IMR-90 (cell line): Measurements from ENCODE around the gene FERMT3. TPM values are rescaled to one million over a fixed set of nuclear protein-coding genes. Genes with fewer than 3 reads are reported as not detected.

Experiments
- ATAC-seq: fragments of 200-7000 bp; cut with Tn5 transposase; 2 replicates; pipeline ENCODE4 v1.9.1; 2020; ENCODE audit warnings: low read depth, mild to moderate bottlenecking, moderate library complexity
- BruUV-seq: library from RNA; stranded (reverse); fragments of 400-500 nt; replicated peaks from 2 replicates; lab custom pipeline; 2021; lab: Mats Ljungman, UMichigan
- CTCF ChIA-PET: fragments of 300-600 bp; formaldehyde crosslinking; extraction: SDS; loops from one replicate; lab custom pipeline; 2021; ENCODE audit warnings: antibody characterized with exemption; lab: Yijun Ruan, JAX
- POLR2A ChIA-PET: fragments of 300-600 bp; sonication (Branson Sonifier 250); formaldehyde crosslinking; loops from one replicate; lab custom pipeline; 2022; ENCODE audit warnings: antibody characterized with exemption; ENCODE audit not compliant: unreplicated experiment; lab: Charles Lee
- DNase-seq: peaks from one replicate; pipeline ENCODE4 v3.0.0; 2013
- H2AFZ ChIP-seq: replicated peaks from 2 replicates; pipeline ENCODE3; 2013; ENCODE audit warnings: low read length, mild to moderate bottlenecking; ENCODE audit not compliant: poor library complexity
- H2AK5ac ChIP-seq: 2 replicates; pipeline ENCODE4 v1.6.1; 2013; ENCODE audit warnings: low read depth, low read length, inconsistent platforms
- H2AK9ac ChIP-seq: replicated peaks from 2 replicates; pipeline ENCODE3; 2013; ENCODE audit warnings: mild to moderate bottlenecking, low read depth, low read length, moderate library complexity; ENCODE audit not compliant: poor library complexity
- H2BK120ac ChIP-seq: 2 replicates; pipeline ENCODE4 v1.6.1; 2013; ENCODE audit warnings: low read depth, low read length, inconsistent platforms
- H2BK15ac ChIP-seq: 3 replicates; pipeline ENCODE4 v1.6.1; 2013; ENCODE audit warnings: low read depth, low read length, inconsistent platforms
- H2BK20ac ChIP-seq: 2 replicates; pipeline ENCODE4 v1.6.1; 2013; ENCODE audit warnings: low read depth, mild to moderate bottlenecking, inconsistent platforms, low read length, moderate library complexity
- H2BK5ac ChIP-seq: 2 replicates; pipeline ENCODE4 v1.6.1; 2013; ENCODE audit warnings: mild to moderate bottlenecking, low read depth, low read length, inconsistent platforms; ENCODE audit not compliant: poor library complexity, severe bottlenecking
- H3K14ac ChIP-seq: replicated peaks from 2 replicates; pipeline ENCODE4 v1.6.1; 2013; ENCODE audit warnings: low read depth, low read length, inconsistent platforms
- H3K18ac ChIP-seq: 2 replicates; pipeline ENCODE4 v1.6.1; 2013; ENCODE audit warnings: low read depth, low read length, control low read depth
- H3K23ac ChIP-seq: 2 replicates; pipeline ENCODE4 v1.6.1; 2013; ENCODE audit warnings: low read depth, low read length, inconsistent platforms
- H3K27ac ChIP-seq: 2 replicates; pipeline ENCODE4 v1.5.1; 2013; ENCODE audit warnings: mild to moderate bottlenecking, control low read depth, low read length; ENCODE audit not compliant: insufficient read depth
- H3K27me3 ChIP-seq: 2 replicates; pipeline ENCODE4 v1.6.1; 2013; ENCODE audit warnings: low read length; ENCODE audit not compliant: control insufficient read depth, insufficient read depth
- H3K36me3 ChIP-seq: 2 replicates; pipeline ENCODE4 v1.6.1; 2013; ENCODE audit warnings: low read length, mixed read lengths; ENCODE audit not compliant: control insufficient read depth, insufficient read depth
- H3K4ac ChIP-seq: 2 replicates; pipeline ENCODE4 v1.6.1; 2013; ENCODE audit warnings: low read depth, low read length, inconsistent platforms
- H3K4me1 ChIP-seq: 2 replicates; pipeline ENCODE4 v1.6.1; 2013; ENCODE audit warnings: low read length, mixed read lengths; ENCODE audit not compliant: control insufficient read depth, insufficient read depth
- H3K4me2 ChIP-seq: 2 replicates; pipeline ENCODE4 v1.6.1; 2013; ENCODE audit warnings: low read depth, mild to moderate bottlenecking, control low read depth, low read length, moderate library complexity
- H3K4me3 ChIP-seq: 2 replicates; pipeline ENCODE4 v1.5.1; 2013; ENCODE audit warnings: low read depth, mild to moderate bottlenecking, control low read depth, low read length, moderate library complexity; ENCODE audit not compliant: insufficient read depth
- H3K56ac ChIP-seq: 2 replicates; pipeline ENCODE4 v1.6.1; 2013; ENCODE audit warnings: low read length, inconsistent platforms; ENCODE audit not compliant: insufficient read depth; ENCODE audit errors: extremely low read depth
- H3K79me1 ChIP-seq, 2 experiments: 2 replicates each; pipeline ENCODE4 v1.6.1; 2013; ENCODE audit warnings: low read length in 2 of 2, inconsistent platforms in 1 of 2, low read depth in 1 of 2
- H3K9ac ChIP-seq: 2 replicates; pipeline ENCODE4 v1.6.1; 2013; ENCODE audit warnings: low read depth, low read length, control low read depth
- H3K9me1 ChIP-seq: 2 replicates; pipeline ENCODE4 v1.6.1; 2013; ENCODE audit warnings: low read length, inconsistent platforms; ENCODE audit not compliant: insufficient read depth
- H3K9me3 ChIP-seq: 2 replicates; pipeline ENCODE4 v1.6.1; 2013; ENCODE audit warnings: low read length; ENCODE audit not compliant: control insufficient read depth, insufficient read depth
- H4K20me1 ChIP-seq: 2 replicates; pipeline ENCODE4 v1.6.1; 2013; ENCODE audit warnings: low read length, inconsistent platforms; ENCODE audit not compliant: insufficient read depth
- H4K5ac ChIP-seq: 2 replicates; pipeline ENCODE4 v1.6.1; 2013; ENCODE audit warnings: mild to moderate bottlenecking, low read depth, low read length, control low read depth
- H4K8ac ChIP-seq, 2 experiments: 2 replicates each; pipeline ENCODE4 v1.6.1; 2013; ENCODE audit warnings: low read depth in 2 of 2, low read length in 2 of 2, control low read depth in 1 of 2, inconsistent platforms in 1 of 2
- H4K91ac ChIP-seq: 2 replicates; pipeline ENCODE4 v1.6.1; 2013; ENCODE audit warnings: low read depth, low read length, inconsistent platforms; ENCODE audit not compliant: insufficient read depth
- BHLHE40 ChIP-seq: fragments of 150-350 bp; IDR thresholded peaks from 2 replicates; pipeline ENCODE4 v1.6.1; 2016; ENCODE audit warnings: mild to moderate bottlenecking, low read depth, low read length
- CEBPB ChIP-seq: IDR thresholded peaks from 2 replicates; pipeline ENCODE4 v1.6.1; 2012; ENCODE audit warnings: low read depth, low read length, improper control_type of control experiment
- CHD1 ChIP-seq: IDR thresholded peaks from 2 replicates; pipeline ENCODE4 v1.6.1; 2012; ENCODE audit warnings: low read depth, low read length, improper control_type of control experiment
- FOS ChIP-seq: fragments of 150-350 bp; IDR thresholded peaks from 2 replicates; pipeline ENCODE4 v1.6.1; 2016; ENCODE audit warnings: low read depth, low read length
- MAFK ChIP-seq: IDR thresholded peaks from 2 replicates; pipeline ENCODE4 v1.6.1; 2012; ENCODE audit warnings: low read depth, low read length, improper control_type of control experiment
- MAZ ChIP-seq: IDR thresholded peaks from 2 replicates; pipeline ENCODE4 v1.6.1; 2012; ENCODE audit warnings: low read depth, mild to moderate bottlenecking, low read length, improper control_type of control experiment, moderate library complexity, borderline replicate concordance
- MXI1 ChIP-seq: IDR thresholded peaks from 2 replicates; pipeline ENCODE4 v1.6.1; 2012; ENCODE audit warnings: low read depth, mild to moderate bottlenecking, low read length, moderate library complexity, borderline replicate concordance
- NFE2L2 ChIP-seq: fragments of 150-350 bp; IDR thresholded peaks from 2 replicates; pipeline ENCODE4 v1.6.1; 2016; ENCODE audit warnings: low read depth, mild to moderate bottlenecking, low read length
- POLR2A ChIP-seq: IDR thresholded peaks from 2 replicates; pipeline ENCODE4 v1.6.1; 2012; ENCODE audit warnings: mild to moderate bottlenecking, low read depth, low read length
- RAD21 ChIP-seq: IDR thresholded peaks from 2 replicates; pipeline ENCODE4 v1.6.1; 2012; ENCODE audit warnings: low read length, improper control_type of control experiment
- RCOR1 ChIP-seq: IDR thresholded peaks from 2 replicates; pipeline ENCODE4 v1.6.1; 2012; ENCODE audit warnings: mild to moderate bottlenecking, low read length, improper control_type of control experiment; ENCODE audit not compliant: insufficient replicate concordance
- RFX5 ChIP-seq: IDR thresholded peaks from 2 replicates; pipeline ENCODE4 v1.8.0; 2012; ENCODE audit warnings: low read depth, mild to moderate bottlenecking, low read length, moderate library complexity
- SMC3 ChIP-seq: fragments of 150-350 bp; IDR thresholded peaks from 2 replicates; pipeline ENCODE4 v1.6.1; 2016; ENCODE audit warnings: low read depth, mild to moderate bottlenecking, antibody characterized with exemption, low read length, moderate library complexity
- whole genome bisulfite sequencing, 2 experiments: methylation state at CpG; one replicate each; pipeline versions ENCODE4 v1.1.5 to v1.1.7; 2013; ENCODE audit warnings: missing lambda C conversion rate in 2 of 2; ENCODE audit not compliant: insufficient read length in 1 of 2; ENCODE audit errors: extremely low coverage in 2 of 2; 5-methylcytosine and 5-hydroxymethylcytosine counted together
- dilution Hi-C: fragments of 300-500 bp; cut with HindIII; formaldehyde crosslinking; loops from one replicate; pipeline ENCODE4 v1.14.3; 2018; ENCODE audit warnings: low sequenced_read_pairs; ENCODE audit not compliant: unreplicated experiment
- in situ Hi-C: fragments of 300-500 bp; cut with MboI; formaldehyde crosslinking; loops from 3 replicates; pipeline ENCODE4 v1.14.3; 2019; ENCODE audit warnings: low sequenced_read_pairs, inconsistent platforms, mixed read lengths
- intact Hi-C: fragments of 100-400 bp; cut with micrococcal nuclease; formaldehyde crosslinking; loops from 2 replicates; pipeline ENCODE4 v1.10.0; 2022
- polyA plus RNA-seq, 3 experiments: library from polyadenylated mRNA; depleted of rRNA; stranded (reverse); fragments of >200 nt; gene quantifications; 2 replicates each; pipeline ENCODE4 v1.2.3, GENCODE V29; 2012; ENCODE audit warnings: low replicate concordance in 1 of 3
- total RNA-seq: library from RNA; depleted of rRNA; stranded (reverse); fragments of >200 nt; gene quantifications from 2 replicates; pipeline ENCODE4 v1.2.3, GENCODE V29; 2012
- TF ChIP-seq, protein P1 (sequence below): conservative IDR thresholded peaks from 2 replicates; pipeline ENCODE4 v1.5.1; 2012; ENCODE audit warnings: mild to moderate bottlenecking, low read depth, low read length, improper control_type of control experiment
- TF ChIP-seq, protein P2 (sequence below): fragments of 150-350 bp; IDR thresholded peaks from 2 replicates; pipeline ENCODE4 v1.6.1; 2017; ENCODE audit warnings: mild to moderate bottlenecking, antibody characterized with exemption, low read length, low read depth
- TF ChIP-seq, protein P3 (sequence below): fragments of 150-350 bp; IDR thresholded peaks from 2 replicates; pipeline ENCODE4 v1.6.1; 2016; ENCODE audit warnings: low read depth, mild to moderate bottlenecking, low read length, moderate library complexity, borderline replicate concordance

FERMT3 gene
- total and polyA plus RNA-seq, 2 of the 4 experiments (the other 2 are of a cell fraction), result 0.36 to 2.3 TPM

DNA sequence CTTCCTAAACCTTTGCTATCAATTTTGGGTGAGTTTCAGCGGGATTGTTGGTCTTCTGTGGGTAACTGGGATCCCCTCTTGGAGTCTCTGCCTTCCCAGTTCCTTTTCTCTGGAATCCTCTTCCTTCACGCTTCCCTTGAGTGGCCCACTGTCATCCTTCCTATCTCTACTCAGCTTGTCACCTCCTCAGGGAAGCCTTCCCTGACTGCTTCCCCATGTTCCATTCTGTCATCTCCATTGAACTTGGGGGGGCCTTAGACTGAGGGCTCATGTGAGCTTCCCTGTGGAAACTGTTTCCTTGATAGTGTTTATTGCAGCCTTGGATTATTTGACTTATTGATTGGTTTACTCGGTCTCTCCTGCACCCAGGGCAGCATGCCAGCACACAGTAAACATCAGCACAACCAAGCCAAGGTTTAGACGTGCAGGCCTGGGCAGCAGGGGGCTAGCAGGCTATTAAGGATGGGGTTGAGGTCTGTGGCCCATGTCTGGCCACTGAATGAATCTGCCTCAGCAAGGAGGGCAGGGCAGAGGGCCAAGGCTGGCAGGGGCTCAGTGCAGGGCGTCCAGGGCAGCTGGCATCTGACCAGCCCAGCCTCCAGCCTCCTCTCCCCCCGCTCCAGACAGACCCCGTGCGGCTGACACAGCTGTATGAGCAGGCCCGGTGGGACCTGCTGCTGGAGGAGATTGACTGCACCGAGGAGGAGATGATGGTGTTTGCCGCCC lies 12.3 kb downstream of the FERMT3 start:
- Histone ChIP-seq H3K14ac (no peak overlapping the region), H3K79me1 (0 out of 4 replicates have a peak, but pooled peaks cover 0 to 5% of the 10 kb centered on the region in 2 experiments), H3K27me3 (no peaks in the 10 kb centered on the region), H3K4me2 (no peak overlapping the region), H4K8ac (no peak overlapping the region), H4K5ac (no peak overlapping the region), H3K56ac (no peak overlapping the region), H2BK20ac (no peak overlapping the region), H3K9me1 (0 out of 2 replicates have a peak, but pooled peaks cover 5% of the 10 kb centered on the region), H3K36me3 (peaks cover under 1% of the 10 kb centered on the region), H4K91ac (no peak overlapping the region), H2AK9ac (peak overlapping the region; percentile 78), H3K18ac (no peak overlapping the region), H3K27ac (no peak overlapping the region), H2BK15ac (no peak overlapping the region), H4K20me1 (no peaks in the 10 kb centered on the region), H2BK5ac (no peak overlapping the region), H2AFZ (no peak overlapping the region), H3K9me3 (no peaks in the 10 kb centered on the region), H3K4me1 (no peaks in the 10 kb centered on the region), H3K9ac (no peak overlapping the region), H3K4ac (no peak overlapping the region), H3K4me3 (no peak overlapping the region), H2BK120ac (no peak overlapping the region), H2AK5ac (no peak overlapping the region), H3K23ac (no peak overlapping the region)
- whole genome bisulfite sequencing, 2 experiments, result 64% methylated on average over 5 of the region's 11 CpGs; no CpG with 5 or more reads in 1 of the 2 experiments
- DNase-seq, result no peak
- TF ChIP-seq RFX5, result no peak
- TF ChIP-seq, protein P1, sequence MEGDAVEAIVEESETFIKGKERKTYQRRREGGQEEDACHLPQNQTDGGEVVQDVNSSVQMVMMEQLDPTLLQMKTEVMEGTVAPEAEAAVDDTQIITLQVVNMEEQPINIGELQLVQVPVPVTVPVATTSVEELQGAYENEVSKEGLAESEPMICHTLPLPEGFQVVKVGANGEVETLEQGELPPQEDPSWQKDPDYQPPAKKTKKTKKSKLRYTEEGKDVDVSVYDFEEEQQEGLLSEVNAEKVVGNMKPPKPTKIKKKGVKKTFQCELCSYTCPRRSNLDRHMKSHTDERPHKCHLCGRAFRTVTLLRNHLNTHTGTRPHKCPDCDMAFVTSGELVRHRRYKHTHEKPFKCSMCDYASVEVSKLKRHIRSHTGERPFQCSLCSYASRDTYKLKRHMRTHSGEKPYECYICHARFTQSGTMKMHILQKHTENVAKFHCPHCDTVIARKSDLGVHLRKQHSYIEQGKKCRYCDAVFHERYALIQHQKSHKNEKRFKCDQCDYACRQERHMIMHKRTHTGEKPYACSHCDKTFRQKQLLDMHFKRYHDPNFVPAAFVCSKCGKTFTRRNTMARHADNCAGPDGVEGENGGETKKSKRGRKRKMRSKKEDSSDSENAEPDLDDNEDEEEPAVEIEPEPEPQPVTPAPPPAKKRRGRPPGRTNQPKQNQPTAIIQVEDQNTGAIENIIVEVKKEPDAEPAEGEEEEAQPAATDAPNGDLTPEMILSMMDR, result no peak
- TF ChIP-seq, protein P2, sequence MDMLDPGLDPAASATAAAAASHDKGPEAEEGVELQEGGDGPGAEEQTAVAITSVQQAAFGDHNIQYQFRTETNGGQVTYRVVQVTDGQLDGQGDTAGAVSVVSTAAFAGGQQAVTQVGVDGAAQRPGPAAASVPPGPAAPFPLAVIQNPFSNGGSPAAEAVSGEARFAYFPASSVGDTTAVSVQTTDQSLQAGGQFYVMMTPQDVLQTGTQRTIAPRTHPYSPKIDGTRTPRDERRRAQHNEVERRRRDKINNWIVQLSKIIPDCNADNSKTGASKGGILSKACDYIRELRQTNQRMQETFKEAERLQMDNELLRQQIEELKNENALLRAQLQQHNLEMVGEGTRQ, result no peak
- no peak for TF ChIP-seq SMC3
- no peak for TF ChIP-seq RCOR1
- TF ChIP-seq CHD1, result no peak
- no peak for TF ChIP-seq FOS
- no peak for TF ChIP-seq MAFK
- no peak for TF ChIP-seq CEBPB
- no peak for TF ChIP-seq MAZ
- no peak for TF ChIP-seq POLR2A
- TF ChIP-seq MXI1, result no peak
- TF ChIP-seq RAD21, result no peak
- TF ChIP-seq BHLHE40, result no peak
- TF ChIP-seq, protein P3, sequence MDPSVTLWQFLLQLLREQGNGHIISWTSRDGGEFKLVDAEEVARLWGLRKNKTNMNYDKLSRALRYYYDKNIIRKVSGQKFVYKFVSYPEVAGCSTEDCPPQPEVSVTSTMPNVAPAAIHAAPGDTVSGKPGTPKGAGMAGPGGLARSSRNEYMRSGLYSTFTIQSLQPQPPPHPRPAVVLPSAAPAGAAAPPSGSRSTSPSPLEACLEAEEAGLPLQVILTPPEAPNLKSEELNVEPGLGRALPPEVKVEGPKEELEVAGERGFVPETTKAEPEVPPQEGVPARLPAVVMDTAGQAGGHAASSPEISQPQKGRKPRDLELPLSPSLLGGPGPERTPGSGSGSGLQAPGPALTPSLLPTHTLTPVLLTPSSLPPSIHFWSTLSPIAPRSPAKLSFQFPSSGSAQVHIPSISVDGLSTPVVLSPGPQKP, result no peak
- TF ChIP-seq NFE2L2, result no peak
- ChIA-PET POLR2A (no interaction called here), CTCF (no interaction called here)
- ATAC-seq, result no peak
- in situ Hi-C loops, result no loop called here
- intact Hi-C loops, result no loop called here
- dilution Hi-C loops, result no loop called here
- no TSS peak for BruUV-seq
